ENCODE results near the gene NAA38.

DNA sequence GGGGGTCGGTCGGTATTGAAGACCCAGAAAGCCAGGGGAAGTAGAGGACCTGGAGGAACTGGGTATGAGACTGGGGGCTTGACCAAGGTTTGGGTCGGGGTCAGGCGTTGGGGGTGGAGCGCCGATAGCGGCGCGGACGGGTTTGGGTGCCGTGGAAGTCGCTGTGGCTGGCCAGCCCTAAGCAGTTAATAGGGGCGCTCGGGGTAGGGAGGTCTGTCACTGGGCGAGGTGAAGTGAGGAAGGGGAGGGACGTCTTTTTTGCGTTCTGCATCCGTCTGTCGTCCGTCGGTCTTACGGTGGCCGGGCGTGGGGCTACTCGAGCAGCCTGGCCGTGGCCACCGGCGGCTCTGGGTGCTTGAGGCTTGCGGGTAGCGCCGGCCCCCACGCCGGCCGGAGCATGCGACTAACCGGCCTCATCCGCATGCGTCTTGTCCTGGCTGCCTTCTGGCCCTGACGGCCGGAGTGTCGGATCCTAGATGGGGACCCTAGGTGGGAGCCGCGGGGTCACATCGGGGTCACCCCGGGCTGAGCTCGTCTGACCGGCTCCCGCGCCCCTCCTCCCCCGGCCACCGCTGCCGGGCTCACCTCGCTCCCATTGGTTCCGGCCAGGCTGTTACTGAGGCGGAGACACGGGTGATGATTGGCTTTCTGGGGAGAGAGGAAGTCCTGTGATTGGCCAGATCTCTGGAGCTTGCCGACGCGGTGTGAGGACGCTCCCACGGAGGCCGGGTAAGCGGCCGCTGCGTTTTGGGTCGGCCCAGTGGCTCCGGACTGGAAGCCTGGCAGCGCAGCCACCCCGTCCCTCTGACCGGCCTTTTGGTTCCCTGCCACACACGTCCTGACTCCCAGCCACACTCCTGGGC is 12.8 kb downstream of the NAA38 start:
- no peak for TF ChIP-seq EZH2 (IDR thresholded peaks at IDR 0.05)
- TF ChIP-seq POLR2AphosphoS5 (IDR thresholded peaks at IDR 0.05; ENCODE audit: borderline replicate concordance, low read depth, low read length) = no peak
- TF ChIP-seq FOXP2 (optimal IDR thresholded peaks at IDR 0.05; ENCODE audit: control extremely low read depth, extremely low read length, insufficient read depth) = no peak
